K562 (cell line): ENCODE data around the gene EMX2. TPM values are rescaled to one million over a fixed set of nuclear protein-coding genes. Genes with fewer than 3 reads are reported as not detected.

Experiments used
- ATAC-seq: fragments of 200-7000 bp; cut with Tn5 transposase; 3 replicates; pipeline ENCODE4 v1.9.1; 2020; ENCODE audit warnings: moderate library complexity
- BruUV-seq: library from RNA; stranded (reverse); fragments of 400-500 nt; replicated peaks from 2 replicates; lab custom pipeline; 2021; lab: Mats Ljungman, UMichigan
- CTCF ChIA-PET: fragments of 300-600 bp; formaldehyde crosslinking; extraction: SDS; loops from one replicate; lab custom pipeline; 2021; ENCODE audit warnings: low intra/inter-chr PET ratio; lab: Yijun Ruan, JAX
- POLR2A ChIA-PET: fragments of 300-600, 350-650 bp; sonication (Branson Sonifier 250); formaldehyde crosslinking; extraction: SDS; loops from one replicate; lab custom pipeline; 2021; ENCODE audit warnings: antibody characterized with exemption, inconsistent platforms; lab: Yijun Ruan, JAX
- DNase-seq, 4 experiments: peaks; one replicate each; pipeline versions ENCODE4 v3.0.0 to v3.0.0-alpha.2; 2011 to 2018; ENCODE audit warnings: low spot score in 3 of 4, mixed read lengths in 3 of 4; ENCODE audit errors: extremely low read depth in 1 of 4
- FAIRE-seq: peaks from 2 replicates; lab custom pipeline; 2011; peaks lifted over from hg19 to GRCh38; lab: Jason Lieb, UNC
- H2AFZ ChIP-seq: 2 replicates; pipeline ENCODE4 v1.6.0; 2011; ENCODE audit warnings: low read depth, low read length, control low read depth, inconsistent platforms
- H3K27ac ChIP-seq: fragments of 200-600 bp; 3 replicates; pipeline ENCODE4 v1.8.0; 2011; ENCODE audit warnings: low read depth, mild to moderate bottlenecking, control low read depth, inconsistent platforms, low read length, moderate library complexity, mixed read lengths; ENCODE audit errors: extremely low read depth
- H3K27me3 ChIP-seq, 2 experiments: fragments of 300-600 bp in 1 of 2; 2 replicates in 1 of 2; 3 replicates in 1 of 2; pipeline versions ENCODE4 v1.6.0 to v1.8.0; 2011; ENCODE audit warnings: inconsistent platforms in 2 of 2, low read length in 2 of 2, mild to moderate bottlenecking in 1 of 2, mixed read lengths in 1 of 2, moderate library complexity in 1 of 2; ENCODE audit not compliant: control insufficient read depth in 2 of 2, insufficient read depth in 2 of 2
- H3K36me3 ChIP-seq: fragments of 300-600 bp; 3 replicates; pipeline ENCODE4 v1.8.0; 2011; ENCODE audit warnings: mild to moderate bottlenecking, low read length, inconsistent platforms; ENCODE audit not compliant: control insufficient read depth, insufficient read depth
- H3K4me1 ChIP-seq, 2 experiments: fragments of 200-600 bp in 1 of 2; replicated peaks in 1 of 2; 2 replicates in 1 of 2; 3 replicates in 1 of 2; pipeline versions ENCODE4 v1.5.1 to v1.8.0; 2011; ENCODE audit warnings: inconsistent platforms in 2 of 2, low read length in 2 of 2, mild to moderate bottlenecking in 1 of 2, mixed read lengths in 1 of 2, moderate library complexity in 1 of 2; ENCODE audit not compliant: control insufficient read depth in 2 of 2, insufficient read depth in 2 of 2
- H3K4me2 ChIP-seq: 2 replicates; pipeline ENCODE4 v1.6.1; 2011; ENCODE audit warnings: low read length, control low read depth, inconsistent platforms, mixed read lengths; ENCODE audit not compliant: insufficient read depth
- H3K4me3 ChIP-seq: fragments of 200-600 bp; sonication (generic), shearing (Covaris generic); 2 replicates; pipeline ENCODE4 v1.5.1; 2016; ENCODE audit warnings: control low read depth, inconsistent platforms
- H3K79me2 ChIP-seq: fragments of 200-600 bp; 3 replicates; pipeline ENCODE4 v1.8.0; 2011; ENCODE audit warnings: low read length, inconsistent platforms; ENCODE audit not compliant: control insufficient read depth, insufficient read depth
- H3K9ac ChIP-seq, 2 experiments: 2 replicates each; pipeline versions ENCODE4 v1.6.0 to v1.6.1; 2011; ENCODE audit warnings: low read depth in 2 of 2, low read length in 2 of 2, control low read depth in 1 of 2, inconsistent platforms in 1 of 2, mild to moderate bottlenecking in 1 of 2, mixed read lengths in 1 of 2; ENCODE audit not compliant: insufficient read depth in 1 of 2
- H3K9me1 ChIP-seq: one replicate; pipeline ENCODE4 v1.6.0; 2011; ENCODE audit warnings: inconsistent platforms, mild to moderate bottlenecking, low read length, moderate library complexity; ENCODE audit not compliant: control insufficient read depth, insufficient read depth
- H3K9me3 ChIP-seq: replicated peaks from 2 replicates; pipeline ENCODE4 v1.5.1; 2011; ENCODE audit warnings: low read depth, low read length, inconsistent platforms; ENCODE audit not compliant: control insufficient read depth, insufficient read depth
- H4K20me1 ChIP-seq: replicated peaks from 2 replicates; pipeline ENCODE4 v1.6.1; 2011; ENCODE audit warnings: low read length, inconsistent platforms, mixed read lengths; ENCODE audit not compliant: control insufficient read depth, insufficient read depth
- DPF2 ChIP-seq: fragments of 450-650 bp; IDR thresholded peaks from 2 replicates; pipeline ENCODE4 v1.6.1; 2016
- JUN ChIP-seq, 2 experiments: sonication (generic) in 1 of 2; formaldehyde crosslinking in 1 of 2; IDR thresholded peaks; 2 replicates each; pipeline versions ENCODE4 v1.6.1 to v1.8.0; 2012 to 2022; ENCODE audit warnings: borderline replicate concordance in 2 of 2, mild to moderate bottlenecking in 2 of 2, improper control_type of control experiment in 1 of 2, low read depth in 1 of 2, low read length in 1 of 2, missing genetic modification reagents in 1 of 2
- KLF1 ChIP-seq: fragments of 450-650 bp; IDR thresholded peaks from 2 replicates; pipeline ENCODE4 v1.6.1; 2016; ENCODE audit warnings: missing genetic modification characterization, missing compliant biosample characterization
- NELFE ChIP-seq: IDR thresholded peaks from 2 replicates; pipeline ENCODE4 v1.6.1; 2011; ENCODE audit warnings: mild to moderate bottlenecking; ENCODE audit not compliant: insufficient read depth, insufficient read length
- PCBP2 ChIP-seq: fragments of 200-400 bp; formaldehyde crosslinking; IDR thresholded peaks from 2 replicates; pipeline ENCODE4 v1.6.1; 2018; ENCODE audit warnings: low read length, low read depth, mild to moderate bottlenecking, moderate library complexity; ENCODE audit not compliant: poor library complexity, severe bottlenecking
- RCOR1 ChIP-seq, 2 experiments: IDR thresholded peaks; 2 replicates each; pipeline ENCODE4 v1.6.1; 2012; ENCODE audit warnings: low read depth in 2 of 2, low read length in 2 of 2, borderline replicate concordance in 1 of 2, improper control_type of control experiment in 1 of 2
- TFAM ChIP-seq: fragments of 250-450 bp; sonication (Bioruptor Pico); conservative IDR thresholded peaks from 2 replicates; pipeline ENCODE4 v1.5.0; 2021; ENCODE audit warnings: mild to moderate bottlenecking, moderate library complexity
- UBTF ChIP-seq, 2 experiments: IDR thresholded peaks; 2 replicates each; pipeline ENCODE4 v1.6.1; 2012; ENCODE audit warnings: improper control_type of control experiment in 2 of 2, low read depth in 2 of 2, low read length in 2 of 2, borderline replicate concordance in 1 of 2
- WHSC1 ChIP-seq: IDR thresholded peaks from one replicate; pipeline ENCODE4 v1.6.1; 2012; ENCODE audit warnings: low read length, control low read depth, inconsistent platforms
- ZNF280A ChIP-seq: fragments of 450-650 bp; IDR thresholded peaks from 2 replicates; pipeline ENCODE4 v1.6.1; 2018; ENCODE audit warnings: mild to moderate bottlenecking, low read depth; ENCODE audit not compliant: partially characterized antibody
- ZNF398 ChIP-seq: fragments of 250-450 bp; sonication (Bioruptor Pico); IDR thresholded peaks from 2 replicates; pipeline ENCODE4 v1.8.0; 2021; ENCODE audit warnings: moderate library complexity, mild to moderate bottlenecking, inconsistent platforms
- ZNF518B ChIP-seq: fragments of 250-450 bp; sonication (Bioruptor Pico); IDR thresholded peaks from 2 replicates; pipeline ENCODE4 v1.5.0; 2021; ENCODE audit warnings: mild to moderate bottlenecking, moderate library complexity
- WGBS: fragments of 100-300 bp; shearing (Covaris generic); methylation state at CpG from one replicate; pipeline ENCODE4 v1.1.6; 2016; ENCODE audit warnings: low coverage, mixed read lengths; ENCODE audit not compliant: insufficient coverage; ENCODE audit errors: missing lambda C conversion rate; 5-methylcytosine and 5-hydroxymethylcytosine counted together
- in situ Hi-C: fragments of 300-500 bp; cut with MboI; formaldehyde crosslinking; loops from 4 replicates; pipeline ENCODE4 v1.15.0; 2018; ENCODE audit warnings: inconsistent platforms, mixed read lengths
- intact Hi-C: fragments of 100-400 bp; cut with micrococcal nuclease; formaldehyde crosslinking; loops from 2 replicates; pipeline ENCODE4 v1.14.2; 2022
- polyA plus RNA-seq, 8 experiments: library from polyadenylated mRNA; depleted of rRNA in 4 of 8; stranded (reverse) in 5 of 8; unstranded in 3 of 8; fragments of >200 nt; fragmentation: Nextera tagmentation in 2 of 8; fragmentation: Illumina TruSeq in 1 of 8; extraction: Ambion mirVana in 2 of 8; extraction: Trizol in 1 of 8; gene quantifications; 2 replicates each; pipeline versions ENCODE4 v1.2.1 to v1.2.3, GENCODE V29; 2011 to 2014; ENCODE audit warnings: inconsistent platforms in 1 of 8, missing spikeins in 1 of 8
- total RNA-seq, 7 experiments: library from RNA; depleted of rRNA in 6 of 7; stranded (reverse); fragments of >200 nt in 6 of 7; fragmentation: Illumina TruSeq in 2 of 7; extraction: Trizol in 2 of 7; gene quantifications; 2 replicates each; pipeline versions ENCODE4 v1.2.1 to v1.2.3, GENCODE V29; 2011 to 2021; ENCODE audit warnings: low replicate concordance in 1 of 7

The EMX2 gene
- total and polyA plus RNA-seq, 9 of the 15 experiments (the other 6 are each of a cell fraction or from before 2014, with no cell fraction given) = not detected

- no peak for FAIRE-seq
- DNase-seq = no peak
- ChIA-PET CTCF (no interaction called here), POLR2A (no interaction called here)
- Histone ChIP-seq H3K9ac (no peak overlapping the region), H3K4me2 (no peak overlapping the region), H3K9me1 (no peaks in the 10 kb centered on the region), H3K79me2 (no peaks in the 10 kb centered on the region), H3K9me3 (no peaks in the 10 kb centered on the region), H3K36me3 (no peaks in the 10 kb centered on the region), H3K27me3 (peaks cover 5 to 58% of the 10 kb centered on the region in 2 experiments), H3K4me1 (peaks cover 0 to 14% of the 10 kb centered on the region in 2 experiments; a peak in 2 of 5 replicates), H2AFZ (no peak overlapping the region), H3K27ac (no peak overlapping the region), H3K4me3 (no peak overlapping the region), H4K20me1 (no peaks in the 10 kb centered on the region)
- intact Hi-C loops (loop anchor here (5.0 kb wide), 1 partner anchor 60 kb away; no protein-coding TSS in a partner anchor), in situ Hi-C loops (no loop called here)
- BruUV-seq = no TSS peak
- WGBS = 51% methylated on average over 21 of the region's 39 CpGs
- ATAC-seq = no peak
- no peak for TF ChIP-seq ZNF398
- no peak for TF ChIP-seq WHSC1
- no peak for TF ChIP-seq KLF1
- no peak for TF ChIP-seq DPF2
- no peak for TF ChIP-seq PCBP2
- no peak for TF ChIP-seq ZNF280A
- no peak for TF ChIP-seq ZNF518B (CRISPR knock-in tag)
- TF ChIP-seq JUN (IDR thresholded peaks at IDR 0.05; ENCODE audit: borderline replicate concordance, low read depth, low read length) = no peak
- no peak for TF ChIP-seq JUN (CRISPR knock-in tag; IDR thresholded peaks at IDR 0.05; ENCODE audit: borderline replicate concordance)
- TF ChIP-seq UBTF (IDR thresholded peaks at IDR 0.05; ENCODE audit: borderline replicate concordance in 1 of 2, low read depth in 2 of 2, low read length in 2 of 2) = no peak
- no peak for TF ChIP-seq RCOR1 (IDR thresholded peaks at IDR 0.05; ENCODE audit: borderline replicate concordance in 1 of 2, low read depth in 2 of 2, low read length in 2 of 2)
- TF ChIP-seq NELFE = no peak
- TF ChIP-seq TFAM (CRISPR knock-in tag) = no peak
These were observed 9.6 kb downstream of the EMX2 start for GRCh38 chr10:117552156-117552631.
